GM19351 (cell line): ENCODE data around the gene LTBP1.

Source experiments
- ATAC-seq: cut with Tn5 transposase; IDR thresholded peaks from one replicate; pipeline ENCODE4 v1.9.1; 2021; ENCODE audit warnings: mild to moderate bottlenecking, moderate library complexity; ENCODE audit not compliant: unreplicated experiment

Gene LTBP1

GRCh38 chr2:33392366-33392765, 445.6 kb downstream of the LTBP1 start:
- peak; percentile 74 for ATAC-seq

DNA sequence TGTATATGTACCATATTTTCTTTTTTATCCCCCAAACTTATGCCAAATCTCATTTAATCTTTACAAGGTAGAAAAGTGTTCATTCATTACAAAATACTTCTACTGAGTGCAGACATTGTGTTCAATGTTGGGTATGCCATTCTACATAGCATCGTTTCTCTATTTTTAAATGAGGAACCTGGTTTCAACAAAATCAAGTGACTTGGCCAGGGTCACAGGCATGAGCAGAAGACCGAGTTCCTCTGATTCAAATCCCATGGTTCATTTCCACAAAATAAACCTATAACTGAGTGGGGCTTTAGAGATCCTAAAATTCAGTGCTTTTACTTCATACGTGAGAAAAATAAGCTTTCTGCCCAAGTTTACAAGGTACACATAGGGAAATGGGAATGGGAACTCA, 448.3 kb downstream of the LTBP1 start:
- no peak for ATAC-seq

DNA sequence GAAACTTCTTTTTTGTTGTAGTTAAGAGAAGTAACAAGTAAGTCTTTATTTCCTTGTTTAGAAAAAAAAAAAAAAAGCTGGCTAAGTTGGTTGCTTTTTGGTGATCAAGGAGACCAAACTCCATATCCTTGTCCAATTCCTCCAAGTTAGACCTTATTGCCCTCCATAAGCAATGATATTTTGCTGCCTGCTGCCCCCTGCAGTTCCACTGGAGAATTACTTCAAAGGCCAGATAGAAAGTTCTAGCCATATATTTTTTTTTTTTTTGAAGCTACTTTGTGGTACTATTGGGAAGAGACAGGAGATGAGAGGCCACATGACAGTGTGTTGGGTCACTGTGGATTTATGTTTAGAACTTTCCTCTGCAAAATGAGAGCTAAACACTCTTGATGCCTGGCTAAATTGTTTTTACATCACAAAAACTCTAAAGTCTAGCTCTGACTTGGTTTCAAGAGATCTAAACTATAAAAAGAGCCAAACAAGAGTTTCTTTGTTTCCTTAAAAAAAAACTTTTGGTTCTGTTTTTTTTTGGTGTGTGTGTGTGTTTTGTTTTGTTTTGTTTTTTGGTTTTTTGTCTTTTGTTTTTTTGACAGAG, 449.0 kb downstream of the LTBP1 start:
- peak; percentile 66 for ATAC-seq

- no peak for ATAC-seq
Observed at GRCh38 chr2:33404321-33404720, 457.6 kb downstream of the LTBP1 start.

DNA sequence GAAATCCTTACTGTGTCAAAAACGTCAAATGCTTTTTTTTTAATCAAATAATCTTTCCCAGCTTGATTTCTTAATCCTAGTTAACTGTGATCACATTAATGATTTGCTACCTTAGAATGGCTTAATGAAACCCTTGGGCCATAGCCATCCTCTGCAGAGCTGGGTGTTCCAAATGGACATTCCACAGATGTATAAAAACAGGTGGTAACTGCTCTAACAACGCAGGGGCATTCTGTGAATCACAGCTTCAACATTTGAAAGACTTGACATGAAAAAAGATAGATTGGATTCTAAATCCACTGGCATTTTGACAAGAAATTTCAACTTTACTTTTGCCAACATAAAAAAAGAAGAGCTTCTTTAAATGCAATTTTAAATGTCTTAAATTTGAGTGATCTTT, 459.9 kb downstream of the LTBP1 start:
- ATAC-seq, result no peak

DNA sequence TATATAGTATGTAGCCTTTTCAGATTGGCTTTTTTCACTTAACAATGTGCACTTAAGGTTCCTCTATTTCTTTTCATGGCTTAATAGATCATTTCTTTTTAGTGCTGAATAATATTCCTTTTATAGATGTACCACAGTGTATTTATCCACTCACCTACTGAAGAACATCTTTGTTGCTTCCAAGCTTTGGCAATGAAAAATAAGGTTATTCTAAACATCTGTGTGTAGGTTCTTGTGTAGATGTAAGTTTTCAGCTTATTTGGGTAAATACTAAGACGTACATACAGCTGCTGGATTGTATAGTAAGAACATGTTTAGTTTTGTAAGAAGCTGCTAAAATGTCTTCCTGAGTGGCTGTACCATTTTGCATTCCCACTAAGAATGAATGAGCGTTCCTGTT, 461.4 kb downstream of the LTBP1 start:
- ATAC-seq, result no peak

DNA sequence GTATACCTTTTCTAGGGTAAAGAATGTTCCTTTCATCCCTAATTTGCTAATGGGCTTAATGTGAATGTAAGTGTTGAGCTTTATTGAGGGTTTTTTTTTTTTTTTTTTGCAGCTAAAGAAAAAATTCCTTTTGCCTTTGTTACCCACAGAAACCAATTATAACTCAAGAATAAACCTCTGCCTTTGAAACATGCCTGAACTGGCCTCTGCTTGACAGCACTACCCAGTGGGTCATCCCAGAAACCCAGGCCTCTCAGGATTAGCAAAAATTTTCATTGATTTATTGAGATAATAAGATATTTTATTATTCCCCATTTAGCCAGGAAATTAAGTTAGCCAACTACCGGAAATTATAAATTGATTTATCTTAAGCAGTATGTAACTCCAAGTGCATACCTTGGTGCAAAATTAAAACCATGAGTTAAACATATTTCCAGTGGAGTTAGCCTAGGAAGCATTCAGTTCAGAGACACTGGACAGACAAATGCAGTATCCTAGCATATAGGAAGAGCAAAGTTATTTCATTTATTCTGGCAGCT, 462.7 kb downstream of the LTBP1 start:
- ATAC-seq, result no peak

DNA sequence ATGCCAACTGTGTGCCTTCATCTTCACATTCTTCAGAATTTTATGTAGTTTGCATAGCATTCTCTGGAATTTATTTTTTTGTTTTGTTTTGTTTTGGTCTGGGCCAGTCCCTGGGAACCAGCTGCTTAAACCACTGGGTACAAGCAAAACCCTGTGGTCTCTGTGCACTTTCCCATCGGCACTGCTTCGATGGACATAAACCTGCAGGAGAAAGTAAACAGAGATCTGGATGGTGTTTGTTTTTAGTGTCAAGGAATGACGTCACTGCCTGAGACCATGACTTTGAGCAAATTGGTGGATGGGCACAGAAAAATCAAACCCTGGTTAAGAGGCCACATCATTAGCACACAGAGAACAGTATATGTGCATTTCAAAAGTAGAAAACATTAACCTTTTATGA, 465.0 kb downstream of the LTBP1 start:
- ATAC-seq, result no peak

- ATAC-seq, result no peak
Observed at GRCh38 chr2:33412920-33413319, 466.2 kb downstream of the LTBP1 start.

GRCh38 chr2:33419581-33420200, 472.9 kb downstream of the LTBP1 start:
- ATAC-seq, result no peak

DNA sequence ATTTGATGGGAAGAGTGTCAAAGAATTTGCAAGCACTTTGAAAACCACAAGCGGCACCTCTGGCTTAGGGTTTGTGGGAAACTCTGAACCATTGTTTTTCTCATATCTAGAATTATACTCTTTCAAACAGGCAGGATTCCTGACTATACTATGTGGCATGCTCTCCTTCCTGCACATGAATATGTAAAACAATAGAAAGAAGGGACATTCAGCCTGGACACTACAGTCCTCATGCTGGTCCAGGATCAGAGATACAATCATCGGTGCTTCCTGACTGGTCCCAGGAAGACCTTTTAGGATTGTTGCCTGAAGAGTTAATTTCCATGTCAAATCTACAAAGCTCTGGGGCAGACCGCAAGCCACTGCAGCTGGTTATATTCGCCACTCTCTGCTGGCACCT, 474.0 kb downstream of the LTBP1 start:
- ATAC-seq, result no peak

GRCh38 chr2:33421820-33422219, 475.1 kb downstream of the LTBP1 start:
- ATAC-seq, result no peak

DNA sequence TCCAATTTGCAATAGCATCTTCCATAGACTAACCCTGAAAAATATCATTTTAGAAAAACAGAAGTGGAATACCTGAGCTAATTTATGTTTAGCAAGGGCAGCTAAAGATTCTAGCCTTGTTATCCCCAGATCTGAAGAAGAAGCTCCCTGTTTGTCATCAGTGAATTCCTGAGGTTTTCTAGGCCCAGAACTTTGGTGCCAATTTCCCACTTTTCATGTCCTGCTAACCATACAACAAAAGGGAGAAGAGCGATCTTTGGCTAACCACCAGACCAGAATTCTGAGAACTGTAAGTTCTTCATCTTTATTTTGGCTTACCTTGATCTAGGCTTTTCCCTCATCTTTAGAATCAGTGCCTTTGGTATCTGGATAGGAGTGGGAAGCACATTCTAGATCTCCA, 478.4 kb downstream of the LTBP1 start:
- ATAC-seq, result no peak

DNA sequence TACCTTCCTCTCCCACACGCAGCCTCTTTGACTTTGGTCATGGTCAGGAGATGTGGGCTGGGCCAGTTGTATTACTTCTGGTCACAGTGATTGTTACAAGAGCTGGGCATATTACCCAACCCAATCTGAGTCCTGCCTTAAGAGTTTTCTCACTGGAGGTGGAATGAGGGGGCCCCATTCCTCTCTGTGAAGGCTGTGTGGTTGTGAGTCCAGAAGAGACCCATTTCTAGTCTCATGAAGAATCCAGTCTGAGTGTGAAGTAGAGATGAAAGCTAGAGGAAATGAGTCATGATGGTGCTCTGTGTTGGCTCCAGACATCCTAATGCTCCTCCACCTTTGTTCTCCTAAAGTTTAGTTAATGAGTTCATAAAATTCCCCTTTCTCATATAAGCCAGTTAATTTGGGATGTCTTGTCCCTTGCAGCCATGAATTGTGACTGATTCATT, 478.9 kb downstream of the LTBP1 start:
- no peak for ATAC-seq

DNA sequence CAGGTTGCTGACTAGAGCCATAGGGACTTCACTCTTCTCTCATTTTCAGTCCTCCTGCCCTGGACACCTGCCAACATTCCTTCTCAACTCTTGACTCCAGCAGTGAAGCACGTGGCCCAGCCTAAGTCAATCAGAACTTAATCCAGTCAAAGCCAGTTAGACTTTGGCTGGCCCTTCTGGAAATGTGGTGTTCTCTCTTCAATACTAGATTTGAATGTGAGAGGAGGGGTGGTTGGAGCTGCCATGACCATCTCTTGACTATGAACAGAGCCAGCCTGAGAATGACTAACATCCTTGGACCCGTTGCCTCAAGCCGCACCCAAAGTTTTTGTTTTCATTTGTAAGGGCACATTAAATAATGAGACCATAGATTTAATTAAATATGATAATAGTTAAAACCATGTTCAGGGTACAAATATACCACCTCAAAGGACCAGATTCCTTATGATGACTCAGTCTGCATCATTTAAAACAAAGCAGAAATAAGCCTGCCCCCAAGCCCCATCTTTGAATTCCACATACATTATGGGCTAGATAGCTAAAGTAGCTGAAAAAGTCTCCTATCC, 480.0 kb downstream of the LTBP1 start:
- ATAC-seq, result no peak

GRCh38 chr2:33430077-33430476, 483.3 kb downstream of the LTBP1 start:
- no peak for ATAC-seq

DNA sequence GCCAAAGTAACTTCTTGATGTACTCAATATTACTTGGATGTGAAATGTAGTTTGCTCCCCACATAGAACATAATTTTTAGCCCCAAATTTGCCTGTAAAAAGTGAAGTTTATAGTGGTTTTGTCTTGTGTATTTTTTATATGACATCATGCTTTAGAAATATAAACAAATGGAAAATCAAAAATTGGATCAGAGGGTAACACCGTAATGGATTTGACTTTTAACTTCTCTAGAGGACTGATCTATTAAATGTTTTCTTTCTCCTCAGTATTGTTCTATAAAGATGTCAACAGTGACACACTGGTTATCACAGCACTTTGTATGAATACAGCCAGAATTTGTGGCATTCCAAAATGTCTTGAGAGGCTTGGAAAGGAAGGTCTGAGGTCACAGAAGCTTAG, 484.1 kb downstream of the LTBP1 start:
- ATAC-seq, result no peak

DNA sequence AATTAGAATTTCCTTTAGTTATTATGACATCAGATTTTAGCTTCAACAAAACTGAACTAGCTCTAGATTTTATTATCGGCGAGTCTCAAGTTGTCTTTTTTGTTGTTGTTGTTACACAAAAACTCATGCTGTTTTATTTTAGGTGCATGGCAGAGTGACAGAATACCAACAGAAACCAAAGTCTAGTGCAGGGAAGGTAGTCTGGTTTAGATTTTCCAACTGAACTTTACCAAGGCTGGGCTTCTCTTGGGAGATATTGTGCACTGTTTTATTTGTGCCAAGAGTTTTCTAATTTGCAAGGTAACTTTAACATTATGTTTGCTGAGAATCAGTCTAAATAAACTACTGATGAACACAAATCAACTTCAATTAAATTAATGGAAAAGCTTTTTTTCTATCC, 486.1 kb downstream of the LTBP1 start:
- no peak for ATAC-seq

DNA sequence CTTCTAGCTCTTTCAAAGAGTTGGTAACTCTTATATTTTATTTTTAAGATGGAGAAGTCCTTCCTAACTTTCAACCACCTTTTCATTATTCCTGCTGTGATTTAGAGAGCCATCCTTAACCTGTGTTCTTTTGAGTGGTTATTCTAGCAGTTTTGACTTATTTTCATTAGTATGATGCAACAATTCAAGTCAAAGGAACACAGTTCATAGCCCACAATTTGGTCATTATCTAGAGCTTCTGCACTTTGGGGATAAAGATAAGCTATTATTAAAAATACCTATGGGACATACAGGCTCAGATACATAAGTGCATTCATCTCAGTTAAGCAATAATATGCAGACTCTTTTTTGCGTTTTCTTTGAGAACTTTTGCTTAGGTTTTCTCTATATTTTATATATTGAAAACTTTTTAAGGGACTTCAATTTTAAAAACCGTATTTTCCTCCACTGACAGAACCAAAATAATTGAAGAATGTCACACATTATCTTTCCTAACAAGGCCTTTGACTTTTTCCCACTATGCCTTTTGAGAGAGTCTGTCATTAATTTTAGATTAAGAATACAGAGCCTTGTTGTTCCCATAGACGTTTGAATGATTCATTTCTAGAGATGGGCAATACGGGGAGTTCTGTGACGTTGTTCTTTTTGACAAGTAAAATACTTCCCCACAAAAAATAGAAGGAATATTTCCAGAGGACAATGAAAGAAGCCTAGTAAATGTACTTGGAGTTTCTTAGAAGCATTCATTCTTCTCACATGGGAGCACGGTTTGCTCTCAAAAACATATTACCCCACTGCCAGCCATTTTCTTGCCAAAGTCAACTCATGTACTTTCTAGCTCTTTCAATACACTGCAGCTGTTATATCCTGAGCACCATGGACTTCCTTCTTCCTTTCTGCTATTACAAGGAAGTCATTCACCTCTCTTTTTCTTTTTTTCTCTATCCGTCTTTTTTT, 486.8 kb downstream of the LTBP1 start:
- ATAC-seq, result no peak

- no peak for ATAC-seq
Observed at GRCh38 chr2:33435518-33435917, 488.8 kb downstream of the LTBP1 start.

- no peak for ATAC-seq
Observed at GRCh38 chr2:33436083-33436482, 489.3 kb downstream of the LTBP1 start.
